T follicular helper cell (primary cell): ENCODE measurements around the gene WNT7B.

Source experiments
- DNase-seq: peaks from one replicate; pipeline ENCODE4 v3.0.0-alpha.2; 2020; ENCODE audit warnings: low read depth

The WNT7B gene

GRCh38 chr22:45906946-45907345, 70.0 kb downstream of the WNT7B start:
- DNase-seq: no peak

- DNase-seq: no peak
These were observed 70.8 kb downstream of the WNT7B start for GRCh38 chr22:45905924-45906865.

- no peak for DNase-seq
These were observed 71.5 kb downstream of the WNT7B start for GRCh38 chr22:45905326-45905923.

- no peak for DNase-seq
These were observed 72.7 kb downstream of the WNT7B start for GRCh38 chr22:45904236-45904635.

GRCh38 chr22:45903355-45904135, 73.4 kb downstream of the WNT7B start:
- DNase-seq: no peak

GRCh38 chr22:45897736-45898135, 79.2 kb downstream of the WNT7B start:
- DNase-seq: no peak

- DNase-seq: no peak
These were observed 79.9 kb downstream of the WNT7B start for GRCh38 chr22:45896964-45897538.

GRCh38 chr22:45896153-45896951, 80.6 kb downstream of the WNT7B start:
- no peak for DNase-seq

- no peak for DNase-seq
These were observed 81.4 kb downstream of the WNT7B start for GRCh38 chr22:45895436-45896152.

- DNase-seq: no peak
These were observed 83.4 kb downstream of the WNT7B start for GRCh38 chr22:45893516-45893915.

GRCh38 chr22:45892681-45893461, 84.1 kb downstream of the WNT7B start:
- DNase-seq: no peak

GRCh38 chr22:45891996-45892621, 84.9 kb downstream of the WNT7B start:
- DNase-seq: no peak

- no peak for DNase-seq
These were observed 85.4 kb downstream of the WNT7B start for GRCh38 chr22:45891471-45891995.

- DNase-seq: no peak
These were observed 85.9 kb downstream of the WNT7B start for GRCh38 chr22:45891021-45891421.

- DNase-seq: no peak
These were observed 86.7 kb downstream of the WNT7B start for GRCh38 chr22:45890351-45890635.

GRCh38 chr22:45889539-45890350, 87.2 kb downstream of the WNT7B start:
- no peak for DNase-seq

GRCh38 chr22:45889093-45889538, 87.8 kb downstream of the WNT7B start:
- no peak for DNase-seq
